Measurements from ENCODE around the gene ANKS6. TPM values are rescaled to one million over a fixed set of nuclear protein-coding genes. Genes with fewer than 3 reads are reported as not detected.

ANKS6 gene
- polyA plus RNA-seq, 1 donor from 2014 or later = 16.6 TPM

DNA sequence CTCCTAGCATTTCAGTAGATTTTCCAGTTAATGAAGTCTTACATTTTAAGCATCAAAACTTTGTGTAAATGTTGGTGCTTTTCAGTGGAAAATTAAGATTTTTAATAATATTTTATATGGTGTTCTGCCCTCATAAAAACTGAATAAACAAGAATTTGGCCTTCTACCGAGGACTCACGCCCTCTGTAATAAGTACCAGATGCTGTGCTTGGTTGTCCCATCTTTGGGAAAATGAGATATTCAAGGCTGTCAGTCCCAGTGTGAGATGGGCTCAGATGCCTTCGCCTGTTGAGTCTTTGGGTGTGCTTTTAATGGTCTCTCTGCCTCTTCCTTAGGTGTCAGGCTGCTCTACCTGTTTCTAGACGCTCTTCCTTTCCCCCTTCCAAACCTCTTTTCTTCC is 39.9 kb upstream of the ANKS6 start:
- H3F3A ChIP-seq (ENCODE audit: insufficient read depth, low read length, poor library complexity, severe bottlenecking) = no peaks in the 10 kb centered on the region

DNA sequence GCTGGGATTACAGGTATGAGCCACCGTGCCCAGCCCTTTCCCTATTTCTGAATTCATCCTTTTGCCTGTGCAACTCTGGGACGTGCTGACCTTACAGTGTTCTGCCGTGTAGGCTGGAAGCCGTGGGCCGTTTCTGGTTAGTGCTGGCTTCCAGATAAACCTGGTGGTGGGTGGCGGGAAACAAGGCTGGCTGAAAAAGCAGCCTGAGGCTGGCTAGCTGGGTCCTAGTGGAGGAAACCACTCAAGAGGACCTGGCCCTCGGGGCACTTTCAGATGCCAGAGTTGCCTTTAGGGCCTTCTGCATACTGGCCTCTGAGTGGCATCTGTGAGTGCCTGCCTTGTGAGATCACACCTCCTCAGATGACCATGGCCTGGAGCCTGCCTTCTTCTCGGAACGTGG is 38.0 kb upstream of the ANKS6 start:
- no peaks in the 10 kb centered on the region for H3K9me3 ChIP-seq (ENCODE audit: low read length)
- H3K36me3 ChIP-seq (ENCODE audit: insufficient read depth, low read length) = no peaks in the 10 kb centered on the region
- H3K9ac ChIP-seq (ENCODE audit: low read length) = no peak overlapping the region
- no peaks in the 10 kb centered on the region for H4K20me1 ChIP-seq (ENCODE audit: insufficient read depth)
- H3K27me3 ChIP-seq (ENCODE audit: insufficient read depth, low read depth, low read length) = no peaks in the 10 kb centered on the region
- no peaks in the 10 kb centered on the region for H3K79me2 ChIP-seq (replicated peaks; ENCODE audit: insufficient read depth, low read length)
- TF ChIP-seq MXI1 (conservative IDR thresholded peaks at IDR 0.05; ENCODE audit: poor library complexity, severe bottlenecking) (no peak), EZH2 (IDR thresholded peaks at IDR 0.05; ENCODE audit: borderline replicate concordance, insufficient read depth, low read length, poor library complexity, severe bottlenecking) (no peak), TAF1 (IDR thresholded peaks at IDR 0.05; ENCODE audit: low read depth) (no peak), EP300 (conservative IDR thresholded peaks at IDR 0.05; ENCODE audit: poor library complexity, severe bottlenecking) (no peak), SMC3 (conservative IDR thresholded peaks at IDR 0.05; ENCODE audit: poor library complexity) (no peak), POLR2AphosphoS5 (IDR thresholded peaks at IDR 0.05) (no peak), RAD21 (conservative IDR thresholded peaks at IDR 0.05) (no peak)
- TF ChIP-seq, protein P1, sequence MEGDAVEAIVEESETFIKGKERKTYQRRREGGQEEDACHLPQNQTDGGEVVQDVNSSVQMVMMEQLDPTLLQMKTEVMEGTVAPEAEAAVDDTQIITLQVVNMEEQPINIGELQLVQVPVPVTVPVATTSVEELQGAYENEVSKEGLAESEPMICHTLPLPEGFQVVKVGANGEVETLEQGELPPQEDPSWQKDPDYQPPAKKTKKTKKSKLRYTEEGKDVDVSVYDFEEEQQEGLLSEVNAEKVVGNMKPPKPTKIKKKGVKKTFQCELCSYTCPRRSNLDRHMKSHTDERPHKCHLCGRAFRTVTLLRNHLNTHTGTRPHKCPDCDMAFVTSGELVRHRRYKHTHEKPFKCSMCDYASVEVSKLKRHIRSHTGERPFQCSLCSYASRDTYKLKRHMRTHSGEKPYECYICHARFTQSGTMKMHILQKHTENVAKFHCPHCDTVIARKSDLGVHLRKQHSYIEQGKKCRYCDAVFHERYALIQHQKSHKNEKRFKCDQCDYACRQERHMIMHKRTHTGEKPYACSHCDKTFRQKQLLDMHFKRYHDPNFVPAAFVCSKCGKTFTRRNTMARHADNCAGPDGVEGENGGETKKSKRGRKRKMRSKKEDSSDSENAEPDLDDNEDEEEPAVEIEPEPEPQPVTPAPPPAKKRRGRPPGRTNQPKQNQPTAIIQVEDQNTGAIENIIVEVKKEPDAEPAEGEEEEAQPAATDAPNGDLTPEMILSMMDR (IDR thresholded peaks at IDR 0.05; ENCODE audit: poor library complexity, severe bottlenecking) = no peak
- TF ChIP-seq, protein P2, sequence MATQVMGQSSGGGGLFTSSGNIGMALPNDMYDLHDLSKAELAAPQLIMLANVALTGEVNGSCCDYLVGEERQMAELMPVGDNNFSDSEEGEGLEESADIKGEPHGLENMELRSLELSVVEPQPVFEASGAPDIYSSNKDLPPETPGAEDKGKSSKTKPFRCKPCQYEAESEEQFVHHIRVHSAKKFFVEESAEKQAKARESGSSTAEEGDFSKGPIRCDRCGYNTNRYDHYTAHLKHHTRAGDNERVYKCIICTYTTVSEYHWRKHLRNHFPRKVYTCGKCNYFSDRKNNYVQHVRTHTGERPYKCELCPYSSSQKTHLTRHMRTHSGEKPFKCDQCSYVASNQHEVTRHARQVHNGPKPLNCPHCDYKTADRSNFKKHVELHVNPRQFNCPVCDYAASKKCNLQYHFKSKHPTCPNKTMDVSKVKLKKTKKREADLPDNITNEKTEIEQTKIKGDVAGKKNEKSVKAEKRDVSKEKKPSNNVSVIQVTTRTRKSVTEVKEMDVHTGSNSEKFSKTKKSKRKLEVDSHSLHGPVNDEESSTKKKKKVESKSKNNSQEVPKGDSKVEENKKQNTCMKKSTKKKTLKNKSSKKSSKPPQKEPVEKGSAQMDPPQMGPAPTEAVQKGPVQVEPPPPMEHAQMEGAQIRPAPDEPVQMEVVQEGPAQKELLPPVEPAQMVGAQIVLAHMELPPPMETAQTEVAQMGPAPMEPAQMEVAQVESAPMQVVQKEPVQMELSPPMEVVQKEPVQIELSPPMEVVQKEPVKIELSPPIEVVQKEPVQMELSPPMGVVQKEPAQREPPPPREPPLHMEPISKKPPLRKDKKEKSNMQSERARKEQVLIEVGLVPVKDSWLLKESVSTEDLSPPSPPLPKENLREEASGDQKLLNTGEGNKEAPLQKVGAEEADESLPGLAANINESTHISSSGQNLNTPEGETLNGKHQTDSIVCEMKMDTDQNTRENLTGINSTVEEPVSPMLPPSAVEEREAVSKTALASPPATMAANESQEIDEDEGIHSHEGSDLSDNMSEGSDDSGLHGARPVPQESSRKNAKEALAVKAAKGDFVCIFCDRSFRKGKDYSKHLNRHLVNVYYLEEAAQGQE (IDR thresholded peaks at IDR 0.05; ENCODE audit: borderline replicate concordance) = no peak
- H2AFZ ChIP-seq (ENCODE audit: low read depth, low read length) = no peak overlapping the region
- no peak overlapping the region for H3K4me3 ChIP-seq (ENCODE audit: low read length)
- H3K4me2 ChIP-seq (ENCODE audit: low read length) = no peak overlapping the region
- no peak overlapping the region for H3K27ac ChIP-seq (ENCODE audit: low read length)
- H3F3A ChIP-seq (ENCODE audit: insufficient read depth, low read length, poor library complexity, severe bottlenecking) = no peaks in the 10 kb centered on the region
- H3K9me2 ChIP-seq (ENCODE audit: insufficient read depth, low read length) = no peaks in the 10 kb centered on the region

More for the DNA sequence above, 39.9 kb upstream of the ANKS6 start:
- Histone ChIP-seq H3K4me3 (ENCODE audit: low read length) (no peak overlapping the region), H2AFZ (ENCODE audit: low read depth, low read length) (no peak overlapping the region), H3K27ac (ENCODE audit: low read length) (no peak overlapping the region), H3K79me2 (replicated peaks; ENCODE audit: insufficient read depth, low read length) (no peaks in the 10 kb centered on the region), H4K20me1 (ENCODE audit: insufficient read depth) (no peaks in the 10 kb centered on the region), H3K4me2 (ENCODE audit: low read length) (no peak overlapping the region), H3K9ac (ENCODE audit: low read length) (no peak overlapping the region), H3K36me3 (ENCODE audit: insufficient read depth, low read length) (no peaks in the 10 kb centered on the region), H3K9me2 (ENCODE audit: insufficient read depth, low read length) (no peaks in the 10 kb centered on the region), H3K27me3 (ENCODE audit: insufficient read depth, low read depth, low read length) (no peaks in the 10 kb centered on the region), H3K9me3 (ENCODE audit: low read length) (no peaks in the 10 kb centered on the region)
- TF ChIP-seq, protein P2 (IDR thresholded peaks at IDR 0.05; ENCODE audit: borderline replicate concordance) = no peak
- TF ChIP-seq, protein P1 (IDR thresholded peaks at IDR 0.05; ENCODE audit: poor library complexity, severe bottlenecking) = no peak
- no peak for TF ChIP-seq EZH2 (IDR thresholded peaks at IDR 0.05; ENCODE audit: borderline replicate concordance, insufficient read depth, low read length, poor library complexity, severe bottlenecking)
- no peak for TF ChIP-seq MXI1 (conservative IDR thresholded peaks at IDR 0.05; ENCODE audit: poor library complexity, severe bottlenecking)
- no peak for TF ChIP-seq TAF1 (IDR thresholded peaks at IDR 0.05; ENCODE audit: low read depth)
- TF ChIP-seq EP300 (conservative IDR thresholded peaks at IDR 0.05; ENCODE audit: poor library complexity, severe bottlenecking) = no peak
- no peak for TF ChIP-seq RAD21 (conservative IDR thresholded peaks at IDR 0.05)
- no peak for TF ChIP-seq SMC3 (conservative IDR thresholded peaks at IDR 0.05; ENCODE audit: poor library complexity)
- no peak for TF ChIP-seq POLR2AphosphoS5 (IDR thresholded peaks at IDR 0.05)

Data from neural cell (in vitro differentiated cells).